A549 (cell line): Measurements from ENCODE around the gene EYA2.

Experiments used
- CTCF ChIP-seq: fragments of >200 bp; sonication (Bioruptor Twin); formaldehyde crosslinking; IDR thresholded peaks from 3 replicates; pipeline ENCODE4 v1.5.1; 2016
- ESRRA ChIP-seq: fragments of 150-350 bp; IDR thresholded peaks from 2 replicates; pipeline ENCODE4 v1.6.1; 2014; ENCODE audit warnings: mild to moderate bottlenecking, low read length, borderline replicate concordance
- RAD21 ChIP-seq, 2 experiments: fragments of >200 bp in 1 of 2; sonication (Bioruptor Twin) in 1 of 2; formaldehyde crosslinking in 1 of 2; IDR thresholded peaks in 1 of 2; conservative IDR thresholded peaks in 1 of 2; 2 replicates in 1 of 2; 3 replicates in 1 of 2; pipeline ENCODE4 v1.6.1; 2012 to 2018; ENCODE audit warnings: inconsistent platforms in 1 of 2
- REST ChIP-seq: fragments of 200-600 bp; sonication (generic); IDR thresholded peaks from 2 replicates; pipeline ENCODE4 v1.6.1; 2016; ENCODE audit warnings: antibody characterized with exemption, mild to moderate bottlenecking, moderate library complexity
- RFX5 ChIP-seq: fragments of 450-650 bp; IDR thresholded peaks from 2 replicates; pipeline ENCODE4 v1.7.1; 2014; ENCODE audit warnings: antibody characterized with exemption, mild to moderate bottlenecking, moderate library complexity

GRCh38 chr20:46870041-46870440 lies 24.6 kb upstream of the EYA2 start:
- no peak for TF ChIP-seq ESRRA
- TF ChIP-seq CTCF, result no peak
- no peak for TF ChIP-seq RFX5
- TF ChIP-seq RAD21 (conservative IDR thresholded peaks at IDR 0.05 in 1 of 2, IDR thresholded peaks at IDR 0.05 in 1 of 2), result no peak
- no peak for TF ChIP-seq REST
